Measurements from ENCODE around the gene VAV1. TPM values are rescaled to one million over a fixed set of nuclear protein-coding genes. Genes with fewer than 3 reads are reported as not detected.

VAV1 gene
- polyA plus RNA-seq, 2 of the 4 experiments (the other 2 are of a cell fraction) = 5.6 to 7.5 TPM

DNA sequence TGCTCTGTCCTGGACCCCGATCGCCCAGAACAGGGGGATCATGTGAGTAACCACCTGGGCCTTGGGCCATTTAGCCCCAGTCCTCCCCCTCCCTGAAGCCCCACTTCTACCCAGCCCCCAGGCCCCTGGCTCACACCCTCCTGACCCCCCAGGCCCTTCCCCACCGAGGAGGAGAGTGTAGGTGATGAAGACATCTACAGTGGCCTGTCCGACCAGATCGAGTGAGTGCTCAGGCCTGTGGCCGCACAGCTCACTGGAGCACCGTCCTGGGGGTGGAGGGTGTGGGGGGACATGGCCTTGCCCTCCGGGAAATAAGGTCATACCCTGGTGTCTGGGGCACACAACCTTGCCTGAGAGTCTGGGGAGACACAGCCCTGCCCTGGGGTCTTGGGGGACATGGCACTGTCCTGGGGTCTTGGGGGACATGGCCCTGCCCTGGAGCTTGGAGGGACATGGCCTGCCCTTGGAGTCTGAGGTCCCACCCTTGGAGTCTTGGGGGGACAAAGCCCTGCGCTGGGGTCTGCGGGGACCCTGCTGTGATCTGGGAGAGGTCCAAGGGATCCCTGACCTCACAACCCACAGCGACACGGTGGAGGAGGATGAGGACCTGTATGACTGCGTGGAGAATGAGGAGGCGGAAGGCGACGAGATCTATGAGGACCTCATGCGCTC lies 49.3 kb downstream of the VAV1 start:
- POLR2A ChIA-PET = no interaction called here
- Histone ChIP-seq H3K4me3 (no peak overlapping the region), H3K9me3 (peaks cover 12% of the 10 kb centered on the region; the same call in 1 of the 3 replicates), H3K4me1 (no peaks in the 10 kb centered on the region), H3K4me2 (no peak overlapping the region), H3K27ac (no peak overlapping the region)
- 75% methylated on average over 11 of the region's 17 CpGs for WGBS (ENCODE audit: missing lambda C conversion rate)
- DNase-seq (ENCODE audit: low read depth in 1 of 2, low spot score in 1 of 2) (no peak), FAIRE-seq (no peak), ATAC-seq (peak in 1 of 2 experiments; percentile 50; a peak in 2 of 6 replicates)
- CTCF ChIA-PET = interaction anchor here (1.2 kb wide), 1 partner anchor 41 kb away, joined by 3 read pairs; no protein-coding TSS in a partner anchor
- TF ChIP-seq FOSL2 (IDR thresholded peaks at IDR 0.05) = no peak
- TF ChIP-seq FOSL2 (CRISPR knock-in tag; IDR thresholded peaks at IDR 0.05) = no peak
- TF ChIP-seq, protein P1, sequence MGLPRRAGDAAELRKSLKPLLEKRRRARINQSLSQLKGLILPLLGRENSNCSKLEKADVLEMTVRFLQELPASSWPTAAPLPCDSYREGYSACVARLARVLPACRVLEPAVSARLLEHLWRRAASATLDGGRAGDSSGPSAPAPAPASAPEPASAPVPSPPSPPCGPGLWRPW (IDR thresholded peaks at IDR 0.05) = no peak
- no peak for TF ChIP-seq EP300 (IDR thresholded peaks at IDR 0.05)
- no peak for TF ChIP-seq NR3C1 (IDR thresholded peaks at IDR 0.05)
- no peak for TF ChIP-seq HEYL (CRISPR knock-in tag; IDR thresholded peaks at IDR 0.05)
- no peak for TF ChIP-seq PHF8 (IDR thresholded peaks at IDR 0.05; ENCODE audit: borderline replicate concordance, low read depth)
- no peak for TF ChIP-seq ZNF302 (CRISPR knock-in tag; IDR thresholded peaks at IDR 0.05)
- no peak for TF ChIP-seq CEBPB (IDR thresholded peaks at IDR 0.05)
- TF ChIP-seq MAFK (IDR thresholded peaks at IDR 0.05; ENCODE audit: partially characterized antibody) = no peak
- TF ChIP-seq MAZ (IDR thresholded peaks at IDR 0.05; ENCODE audit: borderline replicate concordance, low read depth, low read length) = no peak
- TF ChIP-seq RFX5 (IDR thresholded peaks at IDR 0.05) = no peak
- TF ChIP-seq FOSB (CRISPR knock-in tag; IDR thresholded peaks at IDR 0.05) = no peak
- no peak for TF ChIP-seq CHD2 (IDR thresholded peaks at IDR 0.05; ENCODE audit: low read length, partially characterized antibody)
- no peak for TF ChIP-seq RNF2 (IDR thresholded peaks at IDR 0.05; ENCODE audit: borderline replicate concordance, low read depth)
- TF ChIP-seq, protein P2, sequence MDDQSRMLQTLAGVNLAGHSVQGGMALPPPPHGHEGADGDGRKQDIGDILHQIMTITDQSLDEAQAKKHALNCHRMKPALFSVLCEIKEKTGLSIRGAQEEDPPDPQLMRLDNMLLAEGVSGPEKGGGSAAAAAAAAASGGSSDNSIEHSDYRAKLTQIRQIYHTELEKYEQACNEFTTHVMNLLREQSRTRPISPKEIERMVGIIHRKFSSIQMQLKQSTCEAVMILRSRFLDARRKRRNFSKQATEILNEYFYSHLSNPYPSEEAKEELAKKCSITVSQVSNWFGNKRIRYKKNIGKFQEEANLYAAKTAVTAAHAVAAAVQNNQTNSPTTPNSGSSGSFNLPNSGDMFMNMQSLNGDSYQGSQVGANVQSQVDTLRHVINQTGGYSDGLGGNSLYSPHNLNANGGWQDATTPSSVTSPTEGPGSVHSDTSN (IDR thresholded peaks at IDR 0.05) = no peak
- no peak for TF ChIP-seq MYC (IDR thresholded peaks at IDR 0.05; ENCODE audit: borderline replicate concordance, low read length)
- no peak for TF ChIP-seq CHD4 (IDR thresholded peaks at IDR 0.05; ENCODE audit: borderline replicate concordance)
- TF ChIP-seq, protein P3, sequence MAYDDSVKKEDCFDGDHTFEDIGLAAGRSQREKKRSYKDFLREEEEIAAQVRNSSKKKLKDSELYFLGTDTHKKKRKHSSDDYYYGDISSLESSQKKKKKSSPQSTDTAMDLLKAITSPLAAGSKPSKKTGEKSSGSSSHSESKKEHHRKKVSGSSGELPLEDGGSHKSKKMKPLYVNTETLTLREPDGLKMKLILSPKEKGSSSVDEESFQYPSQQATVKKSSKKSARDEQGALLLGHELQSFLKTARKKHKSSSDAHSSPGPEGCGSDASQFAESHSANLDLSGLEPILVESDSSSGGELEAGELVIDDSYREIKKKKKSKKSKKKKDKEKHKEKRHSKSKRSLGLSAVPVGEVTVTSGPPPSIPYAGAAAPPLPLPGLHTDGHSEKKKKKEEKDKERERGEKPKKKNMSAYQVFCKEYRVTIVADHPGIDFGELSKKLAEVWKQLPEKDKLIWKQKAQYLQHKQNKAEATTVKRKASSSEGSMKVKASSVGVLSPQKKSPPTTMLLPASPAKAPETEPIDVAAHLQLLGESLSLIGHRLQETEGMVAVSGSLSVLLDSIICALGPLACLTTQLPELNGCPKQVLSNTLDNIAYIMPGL (CRISPR knock-in tag; IDR thresholded peaks at IDR 0.05; ENCODE audit: borderline replicate concordance) = no peak
- no peak for TF ChIP-seq TFCP2L1 (CRISPR knock-in tag; IDR thresholded peaks at IDR 0.05)
- no peak for TF ChIP-seq BHLHE40 (IDR thresholded peaks at IDR 0.05; ENCODE audit: low read depth, low read length)

DNA sequence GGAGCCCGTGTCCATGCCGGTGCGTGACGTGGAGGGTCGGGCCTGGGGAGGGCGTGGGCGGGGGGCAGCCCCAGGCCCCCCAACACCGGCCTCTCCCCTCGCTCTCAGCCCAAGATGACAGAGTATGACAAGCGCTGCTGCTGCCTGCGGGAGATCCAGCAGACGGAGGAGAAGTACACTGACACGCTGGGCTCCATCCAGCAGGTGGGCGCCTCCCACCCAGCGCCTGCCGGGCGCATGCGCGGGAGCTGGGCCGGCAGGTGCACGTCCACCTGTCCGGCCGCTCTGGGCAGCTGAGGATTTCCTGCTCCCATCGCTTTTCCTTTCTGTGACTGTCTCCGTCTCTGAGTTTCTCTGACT lies 49.8 kb downstream of the VAV1 start:
- POLR2A ChIA-PET = no interaction called here
- FAIRE-seq = no peak
- WGBS (ENCODE audit: missing lambda C conversion rate) = 59% methylated on average over 19 of the region's 25 CpGs

More for the DNA sequence above, 49.8 kb downstream of the VAV1 start:
- CTCF ChIA-PET = interaction anchor here (1.2 kb wide), 1 partner anchor 41 kb away, joined by 3 read pairs; no protein-coding TSS in a partner anchor
- peaks cover 12% of the 10 kb centered on the region; the same call in 1 of the 3 replicates for H3K9me3 ChIP-seq
- no peak overlapping the region for H3K4me2 ChIP-seq
- H3K4me1 ChIP-seq = no peaks in the 10 kb centered on the region; the same call in 2 of the 3 replicates
- no peak for DNase-seq (ENCODE audit: low read depth in 1 of 2, low spot score in 1 of 2)
- no peak overlapping the region for H3K27ac ChIP-seq
- no peak overlapping the region for H3K4me3 ChIP-seq
- TF ChIP-seq, protein P4, sequence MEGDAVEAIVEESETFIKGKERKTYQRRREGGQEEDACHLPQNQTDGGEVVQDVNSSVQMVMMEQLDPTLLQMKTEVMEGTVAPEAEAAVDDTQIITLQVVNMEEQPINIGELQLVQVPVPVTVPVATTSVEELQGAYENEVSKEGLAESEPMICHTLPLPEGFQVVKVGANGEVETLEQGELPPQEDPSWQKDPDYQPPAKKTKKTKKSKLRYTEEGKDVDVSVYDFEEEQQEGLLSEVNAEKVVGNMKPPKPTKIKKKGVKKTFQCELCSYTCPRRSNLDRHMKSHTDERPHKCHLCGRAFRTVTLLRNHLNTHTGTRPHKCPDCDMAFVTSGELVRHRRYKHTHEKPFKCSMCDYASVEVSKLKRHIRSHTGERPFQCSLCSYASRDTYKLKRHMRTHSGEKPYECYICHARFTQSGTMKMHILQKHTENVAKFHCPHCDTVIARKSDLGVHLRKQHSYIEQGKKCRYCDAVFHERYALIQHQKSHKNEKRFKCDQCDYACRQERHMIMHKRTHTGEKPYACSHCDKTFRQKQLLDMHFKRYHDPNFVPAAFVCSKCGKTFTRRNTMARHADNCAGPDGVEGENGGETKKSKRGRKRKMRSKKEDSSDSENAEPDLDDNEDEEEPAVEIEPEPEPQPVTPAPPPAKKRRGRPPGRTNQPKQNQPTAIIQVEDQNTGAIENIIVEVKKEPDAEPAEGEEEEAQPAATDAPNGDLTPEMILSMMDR (IDR thresholded peaks at IDR 0.05) = no peak
- TF ChIP-seq GATA3 (IDR thresholded peaks at IDR 0.05; ENCODE audit: borderline replicate concordance) = no peak
- no peak for ATAC-seq

All from A549 (cell line).